Mucosa of stomach (tissue), 1 donor: ENCODE data around the gene SHISA6.
"Not testable (repeated sequence)": the region's sequence is repeated elsewhere in the genome, so short reads cannot be mapped to it uniquely, and the experiment has no call there.

ENCODE experiments used
- H3K27me3 ChIP-seq: one replicate; pipeline ENCODE4 v1.7.0; 2013; ENCODE audit warnings: mild to moderate bottlenecking, low read length; ENCODE audit not compliant: control insufficient read depth, insufficient read depth
- H3K36me3 ChIP-seq: one replicate; pipeline ENCODE4 v1.7.0; 2013; ENCODE audit warnings: low read length; ENCODE audit not compliant: control insufficient read depth, insufficient read depth
- H3K4me1 ChIP-seq: one replicate; pipeline ENCODE4 v1.7.0; 2013; ENCODE audit warnings: mild to moderate bottlenecking, low read length; ENCODE audit not compliant: control insufficient read depth, insufficient read depth
- H3K4me3 ChIP-seq: one replicate; pipeline ENCODE4 v1.7.0; 2013; ENCODE audit warnings: low read length
- H3K9ac ChIP-seq: one replicate; pipeline ENCODE4 v1.7.0; 2013; ENCODE audit warnings: mild to moderate bottlenecking, low read length, moderate library complexity
- H3K9me3 ChIP-seq: one replicate; pipeline ENCODE4 v1.7.0; 2013; ENCODE audit warnings: mild to moderate bottlenecking, low read length, moderate library complexity; ENCODE audit not compliant: control insufficient read depth
- donor health status: Pancreatic carcinoma.

SHISA6 gene

GRCh38 chr17:11292491-11292890 is 51.5 kb downstream of the SHISA6 start:
- H3K4me1 ChIP-seq, result no peaks in the 10 kb centered on the region
- H3K36me3 ChIP-seq, result no peaks in the 10 kb centered on the region
- no peaks in the 10 kb centered on the region for H3K9me3 ChIP-seq
- H3K4me3 ChIP-seq, result no peak overlapping the region
- H3K27me3 ChIP-seq, result no peaks in the 10 kb centered on the region
- no peak overlapping the region for H3K9ac ChIP-seq

GRCh38 chr17:11293480-11293879 is 52.5 kb downstream of the SHISA6 start:
- Histone ChIP-seq H3K4me3 (no peak overlapping the region), H3K4me1 (no peaks in the 10 kb centered on the region), H3K36me3 (no peaks in the 10 kb centered on the region), H3K9ac (no peak overlapping the region), H3K9me3 (no peaks in the 10 kb centered on the region), H3K27me3 (no peaks in the 10 kb centered on the region)

GRCh38 chr17:11294826-11295225 is 53.8 kb downstream of the SHISA6 start:
- Histone ChIP-seq H3K9me3 (no peaks in the 10 kb centered on the region), H3K4me1 (no peaks in the 10 kb centered on the region), H3K9ac (no peak overlapping the region), H3K27me3 (no peaks in the 10 kb centered on the region), H3K4me3 (no peak overlapping the region), H3K36me3 (no peaks in the 10 kb centered on the region)

GRCh38 chr17:11296994-11297393 is 56.0 kb downstream of the SHISA6 start:
- Histone ChIP-seq H3K9me3 (no peaks in the 10 kb centered on the region), H3K4me3 (no peak overlapping the region), H3K36me3 (no peaks in the 10 kb centered on the region), H3K4me1 (no peaks in the 10 kb centered on the region), H3K27me3 (no peaks in the 10 kb centered on the region), H3K9ac (no peak overlapping the region)

DNA sequence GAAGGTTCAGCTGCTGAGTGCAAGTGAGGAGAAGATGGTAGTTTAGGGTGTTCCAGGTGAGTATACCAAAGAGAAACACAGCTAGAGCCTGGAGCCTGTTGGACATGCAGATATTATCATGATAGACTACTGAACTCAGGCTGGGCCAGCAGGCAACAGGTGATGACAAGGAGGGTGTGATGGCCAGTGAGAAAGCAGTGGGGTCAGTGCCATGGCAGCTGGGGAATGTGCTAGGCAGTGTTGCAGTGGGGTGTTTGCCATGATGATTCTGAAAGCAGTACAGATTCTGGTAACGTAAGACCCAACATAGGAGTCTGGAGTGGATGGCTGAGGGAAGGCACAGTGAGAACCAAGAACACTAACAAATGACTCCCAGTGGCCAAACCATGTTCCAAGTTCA is 57.4 kb downstream of the SHISA6 start:
- Histone ChIP-seq H3K9ac (no peak overlapping the region), H3K27me3 (no peaks in the 10 kb centered on the region), H3K4me3 (no peak overlapping the region), H3K36me3 (no peaks in the 10 kb centered on the region), H3K4me1 (no peaks in the 10 kb centered on the region), H3K9me3 (no peaks in the 10 kb centered on the region)

DNA sequence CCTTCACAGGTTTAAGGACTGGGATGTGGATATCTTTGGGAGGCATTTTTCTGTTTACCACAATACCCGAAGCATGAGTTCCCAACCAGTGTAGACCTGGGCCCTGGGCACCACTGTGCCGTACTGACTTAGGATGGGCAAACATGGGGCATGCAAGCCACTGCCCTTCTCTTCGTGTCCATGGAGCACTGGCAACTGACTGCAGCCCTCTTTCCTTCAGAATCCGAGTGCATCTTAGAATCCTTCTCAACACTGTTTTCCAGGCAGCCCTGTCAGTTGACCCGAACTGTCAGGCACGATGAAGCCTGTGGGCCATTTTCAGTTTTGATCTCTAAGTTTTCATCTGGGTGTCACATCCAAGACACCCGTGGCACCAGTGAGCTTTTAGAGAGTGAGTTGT is 59.2 kb downstream of the SHISA6 start:
- Histone ChIP-seq H3K9ac (no peak overlapping the region), H3K4me3 (no peak overlapping the region), H3K36me3 (no peaks in the 10 kb centered on the region)

DNA sequence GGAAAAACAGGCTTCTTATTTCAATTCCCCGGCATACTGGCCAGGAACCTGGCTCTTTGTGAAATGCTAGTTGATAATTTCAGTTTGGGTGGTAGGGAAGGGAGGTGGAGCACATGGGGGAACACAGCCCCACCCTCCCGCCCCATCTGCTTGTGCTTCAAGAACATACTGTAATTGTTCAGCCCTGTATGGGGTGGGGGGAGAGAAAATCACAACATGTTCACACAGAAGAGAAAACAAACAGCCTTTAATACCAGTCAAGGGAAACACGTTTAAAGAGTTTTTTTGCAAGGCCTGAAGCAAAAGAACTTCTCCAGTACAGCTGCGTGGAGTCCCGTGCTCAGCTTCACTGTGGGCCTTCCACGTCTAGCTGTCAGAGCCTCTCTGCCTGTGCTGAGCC is 59.7 kb downstream of the SHISA6 start:
- no peak overlapping the region for H3K4me3 ChIP-seq
- H3K4me1 ChIP-seq, result no peaks in the 10 kb centered on the region
- H3K9ac ChIP-seq, result no peak overlapping the region
- no peaks in the 10 kb centered on the region for H3K9me3 ChIP-seq
- H3K36me3 ChIP-seq, result no peaks in the 10 kb centered on the region
- H3K27me3 ChIP-seq, result no peaks in the 10 kb centered on the region

More for the DNA sequence above, 59.2 kb downstream of the SHISA6 start:
- no peaks in the 10 kb centered on the region for H3K9me3 ChIP-seq
- H3K27me3 ChIP-seq, result no peaks in the 10 kb centered on the region
- no peaks in the 10 kb centered on the region for H3K4me1 ChIP-seq

DNA sequence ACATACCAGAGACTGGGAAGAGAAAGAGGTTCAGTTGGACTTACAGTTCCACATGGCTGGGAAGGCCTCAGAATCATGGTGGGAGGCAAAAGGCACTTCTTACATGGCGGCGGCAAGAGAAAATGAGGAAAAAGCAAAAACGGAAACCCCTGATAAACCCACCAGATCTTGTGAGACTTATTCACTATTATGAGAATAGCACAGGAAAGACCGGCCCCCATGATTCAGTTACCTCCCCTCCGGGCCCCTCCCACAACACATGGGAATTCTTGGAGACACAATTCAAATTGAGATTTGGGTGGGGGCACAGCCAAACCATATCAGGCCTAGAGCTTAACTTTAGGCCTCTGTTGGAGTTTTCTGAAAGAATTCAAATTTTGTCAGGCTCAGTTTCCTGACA is 60.9 kb downstream of the SHISA6 start:
- not testable (repeated sequence) for H3K9me3 ChIP-seq, H3K27me3 ChIP-seq, H3K9ac ChIP-seq, H3K4me3 ChIP-seq, H3K4me1 ChIP-seq, H3K36me3 ChIP-seq

GRCh38 chr17:11302401-11303186 is 61.6 kb downstream of the SHISA6 start:
- Histone ChIP-seq H3K27me3 (no peaks in the 10 kb centered on the region), H3K9ac (no peak overlapping the region), H3K36me3 (no peaks in the 10 kb centered on the region), H3K4me3 (no peak overlapping the region), H3K4me1 (no peaks in the 10 kb centered on the region), H3K9me3 (no peaks in the 10 kb centered on the region)

GRCh38 chr17:11303773-11304394 is 62.9 kb downstream of the SHISA6 start:
- H3K4me1 ChIP-seq, result no peaks in the 10 kb centered on the region
- H3K36me3 ChIP-seq, result no peaks in the 10 kb centered on the region
- H3K9ac ChIP-seq, result no peak overlapping the region
- H3K4me3 ChIP-seq, result no peak overlapping the region
- no peaks in the 10 kb centered on the region for H3K9me3 ChIP-seq
- no peaks in the 10 kb centered on the region for H3K27me3 ChIP-seq

DNA sequence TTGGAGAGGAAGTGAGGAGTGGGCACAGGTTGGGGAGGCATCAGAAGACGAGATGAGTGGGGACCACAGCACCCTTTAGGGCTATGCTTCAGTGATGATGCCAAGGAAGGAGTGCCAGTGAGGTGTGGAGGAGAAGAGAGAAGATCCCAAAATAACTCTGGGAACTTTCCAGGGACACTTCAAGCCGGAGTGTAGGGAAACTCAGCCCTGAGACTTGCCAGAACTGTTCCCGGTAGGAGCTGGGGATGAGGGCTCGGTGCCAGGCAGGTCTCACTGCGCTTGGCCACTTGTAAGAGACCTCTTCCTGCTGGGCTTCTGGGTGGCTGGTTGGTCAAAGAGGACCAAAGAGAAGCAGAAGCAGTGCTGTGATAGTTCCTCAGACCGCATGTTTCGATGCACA is 63.6 kb downstream of the SHISA6 start:
- H3K4me3 ChIP-seq, result no peak overlapping the region
- no peaks in the 10 kb centered on the region for H3K27me3 ChIP-seq
- H3K4me1 ChIP-seq, result no peaks in the 10 kb centered on the region
- H3K9me3 ChIP-seq, result no peaks in the 10 kb centered on the region
- no peaks in the 10 kb centered on the region for H3K36me3 ChIP-seq
- H3K9ac ChIP-seq, result no peak overlapping the region

GRCh38 chr17:11305524-11305923 is 64.5 kb downstream of the SHISA6 start:
- H3K4me1 ChIP-seq, result no peaks in the 10 kb centered on the region
- no peaks in the 10 kb centered on the region for H3K36me3 ChIP-seq
- no peak overlapping the region for H3K4me3 ChIP-seq
- H3K27me3 ChIP-seq, result no peaks in the 10 kb centered on the region
- H3K9ac ChIP-seq, result no peak overlapping the region
- no peaks in the 10 kb centered on the region for H3K9me3 ChIP-seq
